Body of pancreas (tissue), 4 donors: Measurements from ENCODE around the gene MC1R. TPM values are rescaled to one million over a fixed set of nuclear protein-coding genes. Genes with fewer than 3 reads are reported as not detected.

Experiments used
- ATAC-seq: fragments of 150-250 bp; one replicate; pipeline ENCODE4 v1.9.1; 2016
- DNase-seq, 4 donors: peaks; one replicate each; pipeline ENCODE4 v3.0.0-alpha.2; 2019
- H3K27ac ChIP-seq, 4 donors: fragments of 200-600 bp; sonication (generic); 1 replicate in 3 of 4; 2 replicates in 1 of 4; pipeline versions ENCODE4 v1.5.1 to v1.6.1; 2016 to 2019; ENCODE audit warnings: mild to moderate bottlenecking in 1 of 4, mixed read lengths in 1 of 4, moderate library complexity in 1 of 4
- H3K27me3 ChIP-seq, 2 donors: fragments of 200-600 bp; sonication (generic); one replicate each; pipeline ENCODE4 v1.6.0; 2016; ENCODE audit warnings: mild to moderate bottlenecking in 1 of 2
- H3K36me3 ChIP-seq, 2 donors: fragments of 200-600 bp; sonication (generic); replicated peaks in 1 of 2; 2 replicates each; pipeline ENCODE4 v1.5.1; 2016; ENCODE audit warnings: low read depth in 2 of 2; ENCODE audit not compliant: insufficient read depth in 1 of 2
- H3K4me1 ChIP-seq: fragments of 200-600 bp; sonication (generic); one replicate; pipeline ENCODE4 v1.6.0; 2016
- H3K4me3 ChIP-seq, 2 donors: fragments of 200-600 bp; sonication (generic); 1 replicate in 1 of 2; 2 replicates in 1 of 2; pipeline ENCODE4 v1.5.1; 2016 to 2019
- H3K9me3 ChIP-seq, 3 donors: fragments of 200-600 bp; sonication (generic); 1 replicate in 2 of 3; 2 replicates in 1 of 3; pipeline ENCODE4 v1.5.1; 2016
- CTCF ChIP-seq, 7 experiments: fragments of 450-650 bp in 4 of 7; fragments of 200-600 bp in 3 of 7; sonication (generic) in 3 of 7; IDR thresholded peaks; one replicate each; pipeline ENCODE4 v1.5.1; 2016 to 2019; ENCODE audit warnings: antibody characterized with exemption in 7 of 7
- POLR2A ChIP-seq, 3 donors: fragments of 450-650 bp; IDR thresholded peaks; one replicate each; pipeline ENCODE4 v1.6.1; 2016; ENCODE audit warnings: antibody characterized with exemption in 3 of 3, mild to moderate bottlenecking in 2 of 3
- WGBS, 2 donors: methylation state at CpG; one replicate each; pipeline ENCODE4 v1.1.5; 2017; 5-methylcytosine and 5-hydroxymethylcytosine counted together
- intact Hi-C: fragments of 100-400 bp; cut with DNase I; formaldehyde crosslinking; loops from one replicate; pipeline ENCODE4 v1.15.1; 2023
- total RNA-seq, 2 donors: library from RNA; depleted of rRNA; stranded (reverse); fragments of >200 nt; gene quantifications; one replicate each; pipeline ENCODE4 v1.1.0, GENCODE V29; 2016

Gene MC1R
- total RNA-seq, 2 donors from 2014 or later: 3.6 TPM

- Histone ChIP-seq H3K4me3 (no peak overlapping the region), H3K27me3 (no peaks in the 10 kb centered on the region), H3K9me3 (no peaks in the 10 kb centered on the region), H3K36me3 (peaks cover 22 to 34% of the 10 kb centered on the region in 2 donors), H3K27ac (no peak overlapping the region), H3K4me1 (no peaks in the 10 kb centered on the region)
- no peak for TF ChIP-seq CTCF (IDR thresholded peaks at IDR 0.05)
- TF ChIP-seq POLR2A (IDR thresholded peaks at IDR 0.05): no peak
- 93 to 96% methylated on average over 6 of the region's 6 CpGs for WGBS, 2 donors
- no peak for ATAC-seq
- DNase-seq: no peak
- intact Hi-C loops: no loop called here
These were observed 37.3 kb upstream of the MC1R start for GRCh38 chr16:89881368-89881730.

GRCh38 chr16:89883346-89884040, 35.2 kb upstream of the MC1R start:
- H3K36me3 ChIP-seq: peaks cover 27 to 50% of the 10 kb centered on the region in 2 donors
- no peak for DNase-seq
- ATAC-seq: no peak

GRCh38 chr16:89884041-89884421, 34.6 kb upstream of the MC1R start:
- ATAC-seq (no peak), DNase-seq (no peak)
- Histone ChIP-seq H3K27me3 (no peaks in the 10 kb centered on the region), H3K36me3 (peaks cover 27 to 46% of the 10 kb centered on the region in 2 donors), H3K4me3 (no peak overlapping the region), H3K9me3 (no peaks in the 10 kb centered on the region), H3K4me1 (no peaks in the 10 kb centered on the region), H3K27ac (no peak overlapping the region)
- 95% methylated on average over 5 to 8 of the region's 8 CpGs for WGBS, 2 donors
- intact Hi-C loops: no loop called here
- TF ChIP-seq CTCF (IDR thresholded peaks at IDR 0.05) (no peak), POLR2A (IDR thresholded peaks at IDR 0.05) (no peak)

More at GRCh38 chr16:89883346-89884040, 35.2 kb upstream of the MC1R start:
- no peak for TF ChIP-seq POLR2A (IDR thresholded peaks at IDR 0.05)
- TF ChIP-seq CTCF (IDR thresholded peaks at IDR 0.05): no peak
- Histone ChIP-seq H3K27ac (no peak overlapping the region), H3K9me3 (no peaks in the 10 kb centered on the region), H3K4me1 (no peaks in the 10 kb centered on the region), H3K4me3 (no peak overlapping the region), H3K27me3 (no peaks in the 10 kb centered on the region)
- intact Hi-C loops: no loop called here
- WGBS, 2 donors: 89 to 92% methylated on average over 12 to 28 of the region's 28 CpGs

GRCh38 chr16:89887243-89887642, 31.4 kb upstream of the MC1R start:
- DNase-seq (no peak), ATAC-seq (no peak)
- Histone ChIP-seq H3K27ac (no peak overlapping the region), H3K27me3 (no peaks in the 10 kb centered on the region), H3K4me3 (no peak overlapping the region), H3K9me3 (no peaks in the 10 kb centered on the region), H3K4me1 (no peaks in the 10 kb centered on the region), H3K36me3 (peaks cover 32 to 52% of the 10 kb centered on the region in 2 donors)
- intact Hi-C loops: no loop called here
- WGBS, 2 donors: 94 to 96% methylated on average over 14 of the region's 14 CpGs
- TF ChIP-seq POLR2A (IDR thresholded peaks at IDR 0.05): no peak
- TF ChIP-seq CTCF (IDR thresholded peaks at IDR 0.05): no peak

GRCh38 chr16:89890200-89890599, 28.5 kb upstream of the MC1R start:
- Histone ChIP-seq H3K27me3 (no peaks in the 10 kb centered on the region), H3K27ac (no peak overlapping the region), H3K4me3 (no peak overlapping the region), H3K36me3 (peaks cover 20 to 46% of the 10 kb centered on the region in 2 donors), H3K9me3 (no peaks in the 10 kb centered on the region), H3K4me1 (no peaks in the 10 kb centered on the region)
- no peak for ATAC-seq
- 89 to 95% methylated on average over 9 of the region's 9 CpGs for WGBS, 2 donors
- DNase-seq: no peak
- TF ChIP-seq POLR2A (IDR thresholded peaks at IDR 0.05): no peak
- no peak for TF ChIP-seq CTCF (IDR thresholded peaks at IDR 0.05)
- intact Hi-C loops: no loop called here
